Activated CD8-positive, alpha-beta memory T cell treated with anti-CD3 and anti-CD28 coated beads for 24 hours (primary cell): ENCODE results near the gene MMP25.
A peak's percentile ranks its signal among the peaks of the same experiment; 100 is the strongest.
"Not testable (repeated sequence)": the region's sequence is repeated elsewhere in the genome, so short reads cannot be mapped to it uniquely, and the experiment has no call there.

ENCODE experiments used
- DNase-seq: peaks from one replicate; pipeline ENCODE4 v3.0.0-alpha.2; 2020

The MMP25 gene

GRCh38 chr16:3056336-3057180 is 10.2 kb downstream of the MMP25 start:
- no peak for DNase-seq

DNA sequence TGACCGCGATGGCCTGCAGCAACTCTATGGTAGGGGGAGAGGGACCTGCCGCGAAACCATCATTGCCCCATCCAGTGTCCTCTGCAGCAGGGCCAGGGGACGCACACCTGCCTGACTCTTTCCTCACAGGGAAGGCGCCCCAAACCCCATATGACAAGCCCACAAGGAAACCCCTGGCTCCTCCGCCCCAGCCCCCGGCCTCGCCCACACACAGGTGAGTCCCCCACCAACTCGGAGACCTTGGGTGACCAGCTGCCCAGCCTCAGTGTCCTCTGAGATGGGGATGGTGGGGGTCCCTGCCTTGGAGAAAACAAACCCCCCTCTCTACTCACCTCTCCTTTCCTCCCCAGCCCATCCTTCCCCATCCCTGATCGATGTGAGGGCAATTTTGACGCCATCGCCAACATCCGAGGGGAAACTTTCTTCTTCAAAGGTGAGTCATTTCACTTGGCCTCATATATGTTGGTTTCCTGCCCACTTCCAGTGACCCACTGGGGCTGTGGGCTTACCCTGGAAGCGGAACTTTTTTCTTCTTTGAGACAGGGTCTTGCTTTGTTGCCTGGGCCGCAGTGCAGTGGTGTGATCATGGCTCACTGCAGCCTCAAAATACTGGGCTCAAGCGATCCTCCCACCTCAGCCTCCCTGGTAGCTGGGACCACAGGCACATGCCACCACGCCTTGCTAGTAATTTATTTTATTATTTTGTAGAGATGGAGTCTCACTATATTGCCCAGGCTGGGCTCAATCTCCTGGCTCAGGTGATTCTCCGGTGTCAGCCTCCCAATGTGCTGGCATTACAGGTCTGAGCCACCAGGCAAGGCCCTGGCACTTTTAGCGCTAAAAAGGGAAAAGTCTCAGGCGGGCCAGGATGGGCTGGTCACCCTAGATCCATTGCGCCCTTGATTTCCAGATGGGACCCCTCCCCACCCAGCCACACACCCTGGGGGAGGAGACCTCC is 11.1 kb downstream of the MMP25 start:
- DNase-seq, result no peak

- DNase-seq, result peak; percentile 79
Observed at GRCh38 chr16:3058139-3059030, 12.0 kb downstream of the MMP25 start.

DNA sequence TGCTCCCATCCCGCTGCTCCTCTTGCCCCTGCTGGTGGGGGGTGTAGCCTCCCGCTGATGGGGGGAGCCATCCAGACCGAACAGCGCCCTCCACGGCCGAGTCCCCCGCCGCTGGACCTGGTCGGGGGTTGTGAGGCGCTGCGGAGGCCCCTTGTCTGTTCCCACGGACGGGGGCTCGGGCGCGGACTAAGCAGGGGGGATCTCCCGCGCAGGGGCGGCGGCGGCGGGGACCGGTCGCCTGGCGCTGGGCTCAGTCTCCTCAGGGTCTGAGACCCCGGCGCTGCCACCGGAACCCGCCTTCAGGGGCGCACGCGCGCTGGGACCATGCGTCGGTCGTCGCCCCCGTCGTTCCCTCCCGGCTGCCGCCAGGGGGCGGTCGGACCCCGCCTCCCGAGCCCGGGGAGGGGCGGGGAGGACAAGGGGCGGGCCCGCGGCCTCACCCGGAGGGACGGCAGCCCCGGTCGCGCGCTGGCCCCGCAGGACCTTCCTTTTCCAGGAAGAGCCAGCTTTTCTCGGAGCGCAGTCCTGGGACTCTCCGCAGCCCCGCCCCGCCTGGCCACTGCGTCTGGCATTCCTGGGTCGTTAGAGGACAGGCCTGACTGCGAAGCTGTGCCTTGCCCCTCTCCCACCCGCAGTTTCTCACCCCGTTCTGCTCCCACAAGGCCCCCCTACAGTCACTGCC is 12.8 kb downstream of the MMP25 start:
- peak; percentile 97 for DNase-seq

DNA sequence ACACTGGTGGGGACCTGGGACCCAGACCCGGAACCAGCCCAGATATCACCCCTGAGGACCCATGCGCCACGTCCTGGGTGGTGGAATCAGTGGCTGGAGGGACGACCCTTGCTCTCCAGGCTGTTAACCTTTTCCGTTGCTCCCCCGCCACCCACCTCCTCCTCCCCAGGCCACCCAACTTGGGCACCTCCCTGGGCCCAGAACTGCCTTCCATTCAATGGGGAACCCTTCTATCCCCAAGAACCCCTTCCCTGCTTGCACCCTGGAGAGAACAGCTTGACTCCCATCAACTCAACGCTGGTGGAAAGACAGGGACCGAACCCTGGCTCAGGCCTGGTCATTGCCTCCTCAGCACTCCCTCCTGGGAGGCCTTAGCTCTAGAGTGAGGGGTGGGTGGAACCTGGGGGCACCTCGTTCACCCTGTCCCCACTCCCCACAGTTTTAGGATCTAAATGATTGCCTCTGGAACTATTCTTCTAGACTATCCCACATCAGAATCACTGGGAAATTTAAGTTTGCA is 13.4 kb downstream of the MMP25 start:
- no peak for DNase-seq

DNA sequence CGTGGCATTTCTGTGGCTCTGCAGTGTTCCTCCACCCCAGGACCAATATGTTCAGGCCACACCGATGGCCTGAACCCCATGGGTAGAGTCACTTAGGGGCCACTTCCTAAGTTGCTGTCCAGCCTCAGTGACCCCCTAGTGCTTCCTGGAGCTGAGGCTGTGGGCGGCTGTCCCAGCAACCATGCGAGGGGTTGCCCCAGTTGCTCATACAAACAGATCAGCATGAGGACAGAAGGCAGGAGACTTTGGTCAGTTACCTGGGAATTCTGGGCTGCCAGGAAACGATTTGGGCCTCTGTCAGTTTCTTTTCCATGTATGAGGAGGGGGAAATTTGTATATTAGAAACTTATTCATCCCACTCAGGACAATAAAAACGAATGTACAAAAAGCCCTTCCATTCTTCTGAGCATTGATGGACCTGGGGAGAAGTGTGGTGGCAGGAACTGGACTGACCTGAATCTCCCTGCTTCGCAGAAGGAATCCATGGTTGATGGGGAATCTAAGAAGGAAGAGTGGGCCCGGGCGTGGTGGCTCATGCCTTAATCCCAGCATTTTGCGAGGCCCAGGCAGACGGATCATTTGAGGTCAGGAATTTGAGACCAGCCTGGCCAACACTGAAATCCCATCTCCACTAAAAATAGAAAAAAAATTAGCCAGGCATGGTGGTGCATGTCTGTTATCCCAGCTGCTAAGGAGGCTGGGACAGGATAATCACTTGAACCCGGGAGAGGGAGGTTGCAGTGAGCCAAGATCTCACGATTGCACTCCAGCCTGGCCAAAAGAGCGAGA is 14.2 kb downstream of the MMP25 start:
- DNase-seq, result no peak

DNA sequence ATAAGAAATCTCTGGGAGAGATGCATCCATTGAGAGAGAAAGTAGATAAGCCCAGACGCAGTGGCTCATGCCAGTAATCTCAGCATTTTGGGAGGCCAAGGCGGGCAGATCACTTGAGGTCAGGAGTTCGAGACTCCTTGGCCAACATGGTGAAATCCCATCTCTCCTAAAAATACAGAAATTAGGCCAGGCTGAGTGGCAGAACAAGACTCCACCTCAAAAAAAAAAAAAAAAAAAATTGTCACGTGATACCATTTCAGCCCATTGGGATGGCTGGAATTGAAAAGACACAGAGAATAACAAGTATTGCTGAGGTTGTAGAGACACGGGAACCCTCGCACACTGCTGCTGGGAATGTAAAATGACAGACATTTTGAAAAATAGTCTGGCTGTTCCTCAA is 16.2 kb downstream of the MMP25 start:
- no peak for DNase-seq

DNA sequence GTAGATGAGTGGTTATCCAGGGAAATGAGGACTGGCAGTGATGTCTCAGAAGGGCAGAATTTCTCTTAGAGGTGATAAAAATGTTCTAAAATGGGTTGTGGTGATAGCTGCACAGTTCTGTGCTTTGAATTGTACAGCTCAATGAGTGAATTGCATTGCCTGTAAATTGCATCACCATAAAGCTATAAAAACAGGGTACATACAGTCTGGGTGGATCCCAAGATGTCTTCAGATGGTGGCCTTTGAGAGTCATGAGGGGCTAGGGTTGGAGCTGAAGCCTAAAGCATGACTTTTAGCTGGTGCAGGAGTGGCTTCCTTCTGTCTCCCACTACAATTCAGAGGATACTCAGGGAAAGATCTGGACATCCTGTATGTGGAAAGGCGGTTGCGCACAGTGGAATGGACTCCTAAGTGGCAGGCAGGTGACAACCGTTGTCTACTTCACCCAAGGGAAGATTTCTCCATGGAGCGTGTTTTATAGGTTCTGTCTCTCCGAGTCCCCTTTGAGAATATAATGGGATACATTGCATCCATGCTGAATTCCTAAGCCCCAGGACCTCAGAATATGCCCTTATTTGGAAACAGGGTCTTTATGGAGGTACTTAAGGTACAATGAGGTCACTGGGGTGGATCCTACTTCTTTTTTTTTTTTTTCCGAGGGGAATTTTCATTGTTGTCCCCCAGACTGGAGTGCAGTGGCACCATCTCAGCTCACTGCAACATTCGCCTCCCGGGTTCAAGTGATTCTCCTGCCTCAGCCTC is 17.4 kb downstream of the MMP25 start:
- no peak for DNase-seq

DNA sequence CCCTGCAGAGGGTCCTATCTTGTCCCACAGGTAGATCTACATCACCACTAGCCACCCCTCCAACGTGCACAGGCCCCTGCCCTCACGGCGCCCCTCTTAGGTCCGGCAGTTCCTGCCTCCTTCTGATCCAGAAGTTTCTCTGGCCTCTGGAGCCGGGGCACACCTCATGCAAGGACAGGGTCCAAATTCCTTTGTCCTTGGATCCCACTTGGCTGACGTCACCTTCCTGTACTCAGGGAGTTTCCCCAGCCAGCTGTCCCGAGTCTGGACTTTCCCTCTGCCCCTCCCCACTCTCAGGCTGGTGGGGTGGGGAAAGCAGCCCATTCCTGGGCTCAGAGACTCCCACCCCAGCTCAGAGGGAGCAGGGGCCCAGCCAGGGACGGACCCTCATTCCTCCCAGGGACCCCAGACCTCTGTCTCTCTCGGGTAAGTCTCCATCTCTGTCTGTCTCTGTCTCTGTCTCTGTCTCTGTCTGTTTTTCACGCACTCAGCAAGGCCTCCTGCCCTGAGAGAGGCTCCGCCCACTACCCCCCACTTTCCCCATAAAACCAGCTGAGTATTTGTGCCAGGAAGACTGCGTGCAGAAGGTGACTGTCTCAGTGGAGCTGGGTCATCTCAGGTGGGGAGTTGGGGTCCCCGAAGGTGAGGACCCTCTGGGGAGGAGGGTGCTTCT is 18.8 kb downstream of the MMP25 start, which contains the start of gene IL32:
TSS of gene IL32 (plus strand) at position 572 of the 673 bp plus-strand sequence. CDS start 172 bp downstream, outside the sequence.
- DNase-seq, result peak; percentile 82

DNA sequence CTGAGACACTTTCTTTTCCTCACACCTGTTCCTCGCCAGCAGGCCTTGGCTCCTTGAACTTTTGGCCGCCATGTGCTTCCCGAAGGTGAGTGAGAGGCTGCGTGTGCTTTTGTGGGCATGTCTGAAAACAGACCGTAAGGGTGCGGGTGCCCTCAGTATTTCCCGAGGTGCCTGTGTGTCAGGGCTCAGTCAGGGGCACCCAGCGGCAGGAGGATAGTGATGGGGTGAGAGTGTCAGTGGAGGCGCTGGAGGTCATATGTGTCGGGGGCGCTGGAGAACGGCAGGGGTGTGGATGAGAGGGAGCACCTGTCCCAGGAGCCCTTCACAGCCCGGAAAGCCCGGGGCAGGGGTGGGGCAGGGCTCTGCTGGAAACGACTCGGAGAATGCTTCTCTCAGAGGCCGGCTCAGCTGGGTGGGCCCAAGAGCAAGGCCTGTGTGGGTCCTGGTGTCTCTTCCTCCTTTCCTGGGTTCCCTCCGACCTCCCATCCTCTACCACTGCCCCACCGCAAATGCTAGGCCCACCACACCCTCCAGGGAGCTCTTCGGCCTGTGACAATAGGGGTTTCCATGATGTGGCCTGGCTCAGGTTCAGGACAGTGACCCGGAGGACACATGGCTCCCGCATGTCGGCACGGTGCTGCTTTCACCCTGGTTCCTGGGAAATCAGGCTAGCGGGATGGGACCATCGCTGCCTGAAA is 19.5 kb downstream of the MMP25 start:
- DNase-seq, result peak; percentile 89

- no peak for DNase-seq
Observed at GRCh38 chr16:3066440-3066748, 20.0 kb downstream of the MMP25 start.

- DNase-seq, result no peak
Observed at GRCh38 chr16:3068487-3068886, 22.1 kb downstream of the MMP25 start.

- DNase-seq, result not testable (repeated sequence)
Observed at GRCh38 chr16:3069146-3069545, 22.8 kb downstream of the MMP25 start.

DNA sequence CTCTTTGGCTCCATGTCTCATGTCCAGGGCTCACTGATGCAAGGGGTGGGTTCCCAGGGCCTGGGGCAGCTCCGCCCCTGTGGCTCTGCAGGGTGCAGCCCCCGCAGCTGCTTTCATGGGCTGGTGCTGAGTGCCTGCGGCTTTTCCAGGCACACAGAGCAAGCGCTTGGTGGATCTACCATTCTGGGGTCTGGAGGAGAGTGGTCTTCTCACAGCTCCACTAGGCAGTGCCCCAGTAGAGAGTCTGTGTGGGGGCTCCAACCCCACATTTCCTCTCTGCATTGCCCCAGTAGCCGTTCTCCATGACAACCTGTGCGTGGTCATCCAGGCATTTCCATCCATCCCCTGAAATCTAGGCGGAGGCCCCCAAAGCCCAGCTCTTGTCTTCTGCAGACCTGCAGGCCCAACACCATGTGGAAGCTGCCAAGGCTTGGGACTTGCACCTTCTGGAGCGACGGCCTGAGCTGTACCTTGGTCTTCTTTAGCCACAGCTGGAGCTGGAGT is 24.3 kb downstream of the MMP25 start:
- no peak for DNase-seq

- no peak for DNase-seq
Observed at GRCh38 chr16:3071655-3072054, 25.3 kb downstream of the MMP25 start.

- not testable (repeated sequence) for DNase-seq
Observed at GRCh38 chr16:3072148-3072547, 25.8 kb downstream of the MMP25 start.

- DNase-seq, result not testable (repeated sequence)
Observed at GRCh38 chr16:3072576-3073263, 26.4 kb downstream of the MMP25 start.

- no peak for DNase-seq
Observed at GRCh38 chr16:3073448-3073847, 27.1 kb downstream of the MMP25 start.
